ENCODE measurements around the gene PHLDB2. TPM values are rescaled to one million over a fixed set of nuclear protein-coding genes. Genes with fewer than 3 reads are reported as not detected.

PHLDB2 gene
- total and polyA plus RNA-seq, 5 donors from 2014 or later: 1.6 to 5.9 (median 2.1) TPM

DNA sequence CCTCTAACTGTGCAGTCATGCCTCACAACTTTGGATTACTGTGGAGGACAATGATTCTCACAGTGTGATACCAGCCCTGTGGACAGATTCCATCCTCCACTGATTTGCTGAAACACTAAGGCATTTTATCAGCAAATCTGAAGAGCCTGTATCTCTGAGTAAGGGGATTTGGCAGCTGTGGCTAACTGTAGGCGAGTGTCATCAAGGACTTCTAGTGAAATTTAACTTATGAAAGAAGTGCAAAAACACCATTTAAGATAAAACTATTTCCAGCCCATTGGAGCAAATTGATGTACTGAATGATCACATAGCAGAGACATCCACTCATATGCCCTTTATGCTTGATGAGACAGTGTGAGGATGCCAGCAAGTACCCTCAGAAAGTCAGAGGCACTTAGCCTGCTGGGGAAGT, 161.6 kb downstream of the PHLDB2 start:
- Histone ChIP-seq H3K36me3 (ENCODE audit: control insufficient read depth, insufficient read depth, low read length) (no peaks in the 10 kb centered on the region), H3K4me1 (ENCODE audit: control insufficient read depth, insufficient read depth, low read length, poor library complexity, severe bottlenecking) (no peaks in the 10 kb centered on the region), H3K4me3 (ENCODE audit: low read depth, low read length) (no peak overlapping the region), H3K9me3 (ENCODE audit: control insufficient read depth in 2 of 2, low read length in 2 of 2) (no peaks in the 10 kb centered on the region), H3K27me3 (ENCODE audit: control insufficient read depth, insufficient read depth, low read length) (no peaks in the 10 kb centered on the region), H3K27ac (ENCODE audit: insufficient read depth, low read length, poor library complexity, severe bottlenecking) (no peak overlapping the region)
- no peak for DNase-seq
- peaks cover 0 to 4% (median 1%) of the 10 kb centered on the region in 7 donors for H3K9me3 Mint-ChIP-seq
- no peak overlapping the region for H3K4me3 Mint-ChIP-seq
- H3K36me3 Mint-ChIP-seq: peaks cover 7% of the 10 kb centered on the region
- H3K27me3 Mint-ChIP-seq: peaks cover 17% of the 10 kb centered on the region
- H3K27ac Mint-ChIP-seq: no peak overlapping the region
- ATAC-seq (ENCODE audit: low read depth in 2 of 2): no peak
- no peaks in the 10 kb centered on the region for H3K4me1 Mint-ChIP-seq

Other genes starting within 250 kb of the PHLDB2 start
- gene PLCXD2, start 184.6 kb upstream of the PHLDB2 start, total RNA-seq: 19.9 TPM
- 1 to 10 TPM; 1.6 to 2.5 (median 1.9) TPM for gene PLCXD2, start 184.6 kb upstream of the PHLDB2 start, polyA plus RNA-seq
- 18.8 TPM for gene ABHD10, start 119.8 kb downstream of the PHLDB2 start, total RNA-seq
- 10 to 100 TPM; 23.1 to 37.2 (median 35.1) TPM for gene ABHD10, start 119.8 kb downstream of the PHLDB2 start, polyA plus RNA-seq
- not detected for gene TAGLN3, start 139.7 kb downstream of the PHLDB2 start, total RNA-seq
- not detected for gene TAGLN3, start 139.7 kb downstream of the PHLDB2 start, polyA plus RNA-seq
- gene TMPRSS7, start 175.5 kb downstream of the PHLDB2 start, total RNA-seq: not detected
- gene TMPRSS7, start 175.5 kb downstream of the PHLDB2 start, polyA plus RNA-seq: not detected
- gene C3orf52, start 227.1 kb downstream of the PHLDB2 start, total RNA-seq: 0.59 TPM
- under 1 TPM; 0.13 to 0.67 (median 0.42) TPM for gene C3orf52, start 227.1 kb downstream of the PHLDB2 start, polyA plus RNA-seq

Data from CD4-positive, CD25-positive, alpha-beta regulatory T cell (primary cell).